ENCODE results near the gene ZNF524.
A peak's percentile ranks its signal among the peaks of the same experiment; 100 is the strongest.

The ZNF524 gene

GRCh38 chr19:55602104-55603001 is 2.3 kb downstream of the ZNF524 start:
- no peak for DNase-seq (ENCODE audit: low read depth)

GRCh38 chr19:55603115-55603514 is 3.0 kb downstream of the ZNF524 start:
- DNase-seq (ENCODE audit: low read depth) = no peak

- no peak for DNase-seq (ENCODE audit: low read depth)
Observed at GRCh38 chr19:55603581-55604292, 3.6 kb downstream of the ZNF524 start.

- peak; percentile 98 for DNase-seq (ENCODE audit: low read depth)
Observed at GRCh38 chr19:55605207-55605636, 5.1 kb downstream of the ZNF524 start.

GRCh38 chr19:55605637-55606470 is 5.8 kb downstream of the ZNF524 start, which contains the start of gene ZNF865:
TSS of gene ZNF865 (plus strand) at chr19:55605647. CDS start at chr19:55613619, 7,972 bp downstream.
- DNase-seq (ENCODE audit: low read depth) = peak; percentile 56

- no peak for DNase-seq (ENCODE audit: low read depth)
Observed at GRCh38 chr19:55606471-55606787, 6.3 kb downstream of the ZNF524 start.

- no peak for DNase-seq (ENCODE audit: low read depth)
Observed at GRCh38 chr19:55606817-55607216, 6.7 kb downstream of the ZNF524 start.

- DNase-seq (ENCODE audit: low read depth) = no peak
Observed at GRCh38 chr19:55609326-55609725, 9.2 kb downstream of the ZNF524 start.

- no peak for DNase-seq (ENCODE audit: low read depth)
Observed at GRCh38 chr19:55611300-55611982, 11.4 kb downstream of the ZNF524 start.

- no peak for DNase-seq (ENCODE audit: low read depth)
Observed at GRCh38 chr19:55611983-55612645, 12.0 kb downstream of the ZNF524 start.

- no peak for DNase-seq (ENCODE audit: low read depth)
Observed at GRCh38 chr19:55613396-55613795, 13.3 kb downstream of the ZNF524 start.

- no peak for DNase-seq (ENCODE audit: low read depth)
Observed at GRCh38 chr19:55613930-55614710, 14.0 kb downstream of the ZNF524 start.

GRCh38 chr19:55614711-55615542 is 14.8 kb downstream of the ZNF524 start:
- no peak for DNase-seq (ENCODE audit: low read depth)

GRCh38 chr19:55615543-55616394 is 15.7 kb downstream of the ZNF524 start:
- DNase-seq (ENCODE audit: low read depth) = no peak

- no peak for DNase-seq (ENCODE audit: low read depth)
Observed at GRCh38 chr19:55616395-55616875, 16.3 kb downstream of the ZNF524 start.

GRCh38 chr19:55617426-55617825 is 17.3 kb downstream of the ZNF524 start:
- no peak for DNase-seq (ENCODE audit: low read depth)

- DNase-seq (ENCODE audit: low read depth) = no peak
Observed at GRCh38 chr19:55618426-55618825, 18.3 kb downstream of the ZNF524 start.

GRCh38 chr19:55619286-55619685 is 19.2 kb downstream of the ZNF524 start:
- no peak for DNase-seq (ENCODE audit: low read depth)

Measured in stimulated activated CD8-positive, alpha-beta memory T cell treated with anti-CD3 and anti-CD28 coated beads, Interleukin-12 subunit alpha, Interleukin-12 subunit beta, amount 100 ng/mL, for 1 hour (primary cell).